Hepatic stellate cell (primary cell): Measurements from ENCODE around the gene DBX2.
"Not testable (repeated sequence)": the region's sequence is repeated elsewhere in the genome, so short reads cannot be mapped to it uniquely, and the experiment has no call there.

ENCODE experiments used
- DNase-seq: peaks from one replicate; pipeline ENCODE4 v3.0.0; 2011; ENCODE audit warnings: low spot score

Gene DBX2

DNA sequence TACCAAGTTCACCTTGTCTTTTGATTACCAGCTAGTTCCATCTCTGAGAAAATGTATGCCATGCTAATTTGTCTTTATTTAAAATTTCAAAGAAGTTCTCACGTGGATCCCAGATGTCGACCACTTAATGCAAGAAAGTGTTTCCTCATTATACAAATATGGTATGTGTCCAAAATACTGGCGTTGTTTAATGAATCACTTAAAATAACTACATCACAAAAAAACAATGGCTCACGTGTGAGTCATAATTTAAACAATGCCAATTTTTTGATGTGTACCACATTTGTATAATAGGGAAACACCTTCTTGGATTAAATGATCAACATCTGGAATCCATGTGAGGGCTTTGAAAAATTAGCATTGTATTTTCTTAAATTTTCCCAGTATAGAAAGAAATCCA is 40.8 kb downstream of the DBX2 start:
- no peak for DNase-seq

DNA sequence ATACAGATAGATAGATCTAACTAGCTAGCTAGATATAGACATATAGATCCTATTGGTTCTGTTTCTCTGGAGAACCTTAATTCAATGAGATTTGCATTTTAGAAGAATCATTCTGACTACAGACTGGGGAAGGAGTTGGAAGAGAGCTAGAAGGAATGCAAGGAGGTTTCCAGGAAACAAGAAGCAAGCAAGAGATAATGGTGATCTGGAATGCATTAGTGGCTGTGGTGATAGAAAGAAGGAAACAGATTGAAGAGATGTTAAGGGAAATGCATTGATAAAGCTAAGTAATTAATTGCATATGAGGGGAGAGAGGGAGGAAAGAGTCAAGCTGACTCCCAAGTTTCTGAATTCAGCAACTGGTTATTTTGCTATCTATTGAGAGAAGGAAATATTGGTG is 42.7 kb downstream of the DBX2 start:
- DNase-seq, result no peak

DNA sequence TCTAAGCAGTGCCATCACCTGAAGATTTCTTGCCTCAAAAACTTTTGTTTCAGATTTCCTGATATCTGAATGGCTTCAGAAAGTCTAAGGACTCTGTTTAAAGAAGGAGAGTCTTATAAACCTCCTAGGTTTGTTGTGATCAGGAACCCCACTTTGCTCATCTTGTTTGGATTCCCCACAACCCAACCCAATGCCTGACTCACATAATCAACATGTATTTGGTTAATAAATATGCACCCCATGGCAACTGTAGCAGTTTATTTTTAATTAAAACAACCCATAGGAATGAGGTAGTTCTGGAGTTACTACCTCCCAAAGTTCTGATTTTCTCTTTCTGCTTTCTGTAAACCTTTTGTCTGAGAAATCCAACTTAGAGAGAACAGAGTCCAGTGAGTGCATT is 51.5 kb downstream of the DBX2 start:
- DNase-seq, result no peak

DNA sequence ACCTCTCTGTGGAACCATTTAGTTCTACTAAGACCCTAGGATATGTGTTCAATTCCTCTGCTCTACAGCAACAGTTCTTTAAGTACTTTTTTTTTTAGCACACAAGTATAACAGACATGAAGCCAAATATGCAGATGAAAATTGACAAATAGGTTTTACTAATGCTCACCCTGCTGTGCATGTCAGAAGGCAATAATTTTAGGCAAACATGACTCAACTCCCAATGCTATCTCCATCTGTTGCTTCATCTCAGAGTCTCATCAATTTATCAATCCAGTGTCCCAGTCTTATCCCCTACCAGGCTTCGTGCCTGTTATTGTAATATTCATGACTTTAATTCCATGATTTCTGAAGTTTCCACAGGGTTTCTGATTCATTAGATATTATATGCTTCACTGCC is 57.7 kb downstream of the DBX2 start:
- DNase-seq, result no peak

DNA sequence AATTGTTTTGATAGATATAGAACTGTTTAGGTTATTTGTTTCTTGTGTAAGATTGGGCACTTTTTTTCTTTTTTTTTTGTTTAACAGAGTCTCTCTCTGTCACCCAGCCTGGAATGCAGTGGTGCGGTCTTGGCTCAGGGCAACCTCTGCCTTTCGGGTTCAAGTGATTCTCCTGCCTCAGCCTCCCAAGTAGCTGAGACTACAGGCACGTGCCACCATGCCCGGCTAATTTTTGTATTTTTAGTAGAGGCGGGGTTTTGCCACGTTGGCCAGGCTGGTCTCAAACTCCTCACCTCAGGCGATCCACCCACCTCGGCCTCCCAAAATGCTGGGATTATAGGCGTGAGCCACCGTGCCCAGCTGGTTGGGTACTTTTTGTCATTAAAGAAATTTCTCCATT is 66.0 kb downstream of the DBX2 start:
- DNase-seq, result not testable (repeated sequence)

DNA sequence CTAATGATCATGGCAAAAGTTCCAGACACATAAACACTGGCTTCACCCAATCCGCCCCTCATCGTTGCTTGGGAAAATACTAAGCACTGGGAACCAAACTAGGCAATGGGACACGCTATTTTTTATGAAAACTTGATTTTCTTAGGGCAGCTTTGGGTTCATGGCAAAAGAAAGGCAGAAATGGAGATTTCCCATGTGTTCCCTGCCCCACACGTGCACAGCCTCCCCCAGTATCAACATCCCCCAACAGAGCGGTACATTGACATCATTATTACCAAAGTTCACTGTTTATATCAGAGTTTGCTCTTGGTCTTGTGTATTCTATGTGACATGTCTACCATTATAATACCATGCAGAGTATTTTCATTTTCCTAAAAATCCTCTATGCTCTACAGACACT is 71.0 kb downstream of the DBX2 start:
- no peak for DNase-seq

DNA sequence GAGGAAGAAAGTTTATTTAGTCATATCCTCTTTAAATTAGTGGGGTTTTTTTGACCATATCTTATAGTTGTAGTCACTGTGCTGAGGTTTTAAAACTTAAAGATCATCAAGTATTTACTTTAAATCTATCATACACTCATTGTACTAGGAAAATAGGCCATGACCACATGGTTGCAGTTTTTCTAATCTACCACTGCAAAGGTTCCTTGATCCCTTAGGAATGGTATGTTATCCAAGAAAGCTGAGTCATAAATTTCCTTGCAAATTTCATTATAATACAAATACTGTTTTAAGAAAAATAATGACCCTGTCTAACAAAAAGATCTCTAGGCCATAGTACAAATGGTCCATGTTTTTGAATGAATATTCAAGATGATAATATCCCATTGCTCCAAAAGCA is 74.7 kb downstream of the DBX2 start:
- DNase-seq, result no peak

DNA sequence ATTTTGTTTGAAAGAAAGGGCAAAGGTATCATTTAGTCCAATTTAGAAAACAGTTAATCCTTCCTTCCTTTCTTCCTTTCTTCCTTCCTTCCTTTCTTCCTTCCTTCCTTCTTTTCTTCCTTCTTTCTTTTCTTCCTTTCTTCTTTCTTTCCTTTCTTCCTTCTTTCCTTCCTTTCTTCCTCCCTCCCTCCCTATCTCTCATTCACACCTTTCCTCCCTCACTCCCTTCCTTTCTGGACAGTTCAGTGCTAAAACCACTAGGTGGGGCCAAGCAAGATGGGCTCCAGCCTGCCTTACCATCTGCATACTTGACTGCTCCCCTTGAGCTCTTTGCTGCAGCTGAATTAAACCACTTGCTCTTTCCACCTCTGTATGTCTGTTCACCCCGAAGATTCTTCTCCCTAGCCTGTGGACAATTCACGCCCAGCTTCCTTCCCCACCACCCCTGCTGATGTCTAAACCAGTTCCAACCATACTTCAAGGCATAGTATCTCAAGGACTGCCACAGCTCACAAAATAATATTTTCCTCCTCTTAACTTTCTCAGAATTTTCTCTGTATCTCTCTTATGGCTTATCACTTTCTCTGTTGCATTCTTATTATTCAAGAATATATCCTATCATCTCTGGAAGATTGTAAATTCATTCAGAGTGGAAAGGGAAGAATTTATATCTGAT is 78.0 kb downstream of the DBX2 start:
- no peak for DNase-seq

DNA sequence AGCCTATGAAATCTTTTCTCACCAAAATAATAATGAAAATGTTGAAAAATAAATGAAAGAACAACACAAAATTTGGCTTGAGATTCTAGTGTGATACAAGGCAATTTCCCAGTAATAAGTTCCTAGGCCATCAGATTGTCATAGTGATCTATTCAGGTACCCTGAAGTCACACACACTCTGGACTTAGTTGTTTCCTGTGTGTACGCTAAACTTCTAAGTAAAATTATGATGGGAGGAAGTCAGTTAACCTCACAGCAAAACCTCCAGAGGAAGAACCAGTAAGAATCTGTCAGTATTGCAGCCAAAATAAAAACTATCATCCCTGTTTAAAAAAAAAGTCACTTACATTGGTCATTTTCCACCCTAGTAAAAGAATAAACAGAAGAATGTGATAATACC is 81.9 kb downstream of the DBX2 start:
- DNase-seq, result no peak
